Sigmoid colon (tissue), 7 donors: ENCODE measurements around the gene C11orf52. TPM values are rescaled to one million over a fixed set of nuclear protein-coding genes. Genes with fewer than 3 reads are reported as not detected.

Experiments
- DNase-seq: peaks from one replicate; pipeline ENCODE4 v3.0.0-alpha.2; 2019
- H3K27ac ChIP-seq, 4 donors: fragments of 200-600 bp; sonication (generic); one replicate each; pipeline ENCODE4 v1.5.1; 2016 to 2019; ENCODE audit warnings: mild to moderate bottlenecking in 1 of 4
- H3K27me3 ChIP-seq, 3 donors: fragments of 200-600 bp; sonication (generic); one replicate each; pipeline ENCODE4 v1.5.1; 2019; ENCODE audit warnings: mild to moderate bottlenecking in 1 of 3
- H3K36me3 ChIP-seq, 4 donors: fragments of 200-600 bp; sonication (generic); one replicate each; pipeline ENCODE4 v1.5.1; 2016 to 2019
- H3K4me1 ChIP-seq, 4 donors: fragments of 200-600 bp; sonication (generic); one replicate each; pipeline ENCODE4 v1.5.1; 2017 to 2019
- H3K4me3 ChIP-seq, 4 donors: fragments of 200-600 bp; sonication (generic); one replicate each; pipeline ENCODE4 v1.5.1; 2017 to 2019; ENCODE audit warnings: mild to moderate bottlenecking in 2 of 4, moderate library complexity in 1 of 4
- H3K9me3 ChIP-seq, 4 donors: fragments of 200-600 bp in 3 of 4; sonication (generic) in 3 of 4; one replicate each; pipeline versions ENCODE4 v1.5.1 to v1.6.1; 2013 to 2019
- EP300 ChIP-seq, 4 donors: sonication (generic); formaldehyde crosslinking; IDR thresholded peaks; one replicate each; pipeline ENCODE4 v1.6.1; 2017; ENCODE audit warnings: antibody characterized with exemption in 4 of 4
- POLR2A ChIP-seq, 2 donors: fragments of 450-650 bp; IDR thresholded peaks; one replicate each; pipeline ENCODE4 v1.6.1; 2016; ENCODE audit warnings: antibody characterized with exemption in 2 of 2, mild to moderate bottlenecking in 2 of 2, moderate library complexity in 2 of 2
- POLR2AphosphoS5 ChIP-seq, 4 donors: sonication (generic); formaldehyde crosslinking; IDR thresholded peaks; one replicate each; pipeline ENCODE4 v1.6.1; 2017; ENCODE audit warnings: antibody characterized with exemption in 4 of 4
- WGBS, 2 donors: extraction: QIAGEN DNeasy Blood & Tissue Kit; methylation state at CpG; one replicate each; pipeline ENCODE4 v1.1.7; 2013; 5-methylcytosine and 5-hydroxymethylcytosine counted together
- intact Hi-C: fragments of 100-400 bp; cut with DNase I; formaldehyde crosslinking; loops from one replicate; pipeline ENCODE4 v1.15.1; 2023
- polyA plus RNA-seq, 3 donors: library from polyadenylated mRNA; stranded (reverse); fragments of 200-250 nt; gene quantifications; one replicate each; pipeline ENCODE4 v1.2.3, GENCODE V29; 2013
- total RNA-seq, 4 donors: library from RNA; depleted of rRNA; stranded (reverse); fragments of >200 nt; gene quantifications; one replicate each; pipeline ENCODE4 v1.1.0, GENCODE V29; 2016
- TF ChIP-seq, protein P1 (sequence below), 4 experiments: fragments of 450-650 bp in 3 of 4; fragments of 200-600 bp in 1 of 4; IDR thresholded peaks; one replicate each; pipeline ENCODE4 v1.5.1; 2016 to 2019; ENCODE audit warnings: antibody characterized with exemption in 4 of 4, mild to moderate bottlenecking in 3 of 4, moderate library complexity in 2 of 4
- donor health status: healthy with polysubstance abuse.
- donor health status: Bipolar disorder and iron deficiency.
- donor health status: healthy.

The C11orf52 gene
- total and polyA plus RNA-seq, 7 donors = 3.9 to 17.8 (median 11.6) TPM; not detected in 3

DNA sequence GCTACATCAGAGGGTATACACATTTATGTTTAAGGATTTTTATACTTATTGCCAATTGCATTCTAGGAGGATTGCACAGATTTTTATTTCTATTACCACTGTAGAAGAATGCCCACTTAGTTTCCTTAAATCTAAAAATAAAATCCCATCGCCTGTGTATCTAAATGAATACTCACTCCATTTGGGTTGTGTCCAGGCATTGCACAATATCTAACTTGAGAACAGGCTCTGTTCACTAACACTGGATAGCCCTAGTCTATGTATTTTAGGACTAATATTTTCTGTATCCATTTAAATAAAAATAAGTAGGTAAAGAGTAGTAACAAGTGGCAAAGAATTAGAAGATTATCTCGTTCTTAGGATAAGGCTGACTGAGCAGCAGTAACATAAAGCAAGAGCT lies 4.1 kb downstream of the C11orf52 start:
- Histone ChIP-seq H3K4me1 (peaks cover 0 to 44% (median 39%) of the 10 kb centered on the region in 4 donors), H3K9me3 (no peaks in the 10 kb centered on the region), H3K27ac (peak overlapping the region; percentile 81 to 92 (median 88)), H3K36me3 (no peaks in the 10 kb centered on the region), H3K27me3 (no peaks in the 10 kb centered on the region), H3K4me3 (no peak overlapping the region)
- no peak for TF ChIP-seq POLR2A (IDR thresholded peaks at IDR 0.05)
- TF ChIP-seq, protein P1, sequence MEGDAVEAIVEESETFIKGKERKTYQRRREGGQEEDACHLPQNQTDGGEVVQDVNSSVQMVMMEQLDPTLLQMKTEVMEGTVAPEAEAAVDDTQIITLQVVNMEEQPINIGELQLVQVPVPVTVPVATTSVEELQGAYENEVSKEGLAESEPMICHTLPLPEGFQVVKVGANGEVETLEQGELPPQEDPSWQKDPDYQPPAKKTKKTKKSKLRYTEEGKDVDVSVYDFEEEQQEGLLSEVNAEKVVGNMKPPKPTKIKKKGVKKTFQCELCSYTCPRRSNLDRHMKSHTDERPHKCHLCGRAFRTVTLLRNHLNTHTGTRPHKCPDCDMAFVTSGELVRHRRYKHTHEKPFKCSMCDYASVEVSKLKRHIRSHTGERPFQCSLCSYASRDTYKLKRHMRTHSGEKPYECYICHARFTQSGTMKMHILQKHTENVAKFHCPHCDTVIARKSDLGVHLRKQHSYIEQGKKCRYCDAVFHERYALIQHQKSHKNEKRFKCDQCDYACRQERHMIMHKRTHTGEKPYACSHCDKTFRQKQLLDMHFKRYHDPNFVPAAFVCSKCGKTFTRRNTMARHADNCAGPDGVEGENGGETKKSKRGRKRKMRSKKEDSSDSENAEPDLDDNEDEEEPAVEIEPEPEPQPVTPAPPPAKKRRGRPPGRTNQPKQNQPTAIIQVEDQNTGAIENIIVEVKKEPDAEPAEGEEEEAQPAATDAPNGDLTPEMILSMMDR (IDR thresholded peaks at IDR 0.05) = no peak
- TF ChIP-seq POLR2AphosphoS5 (IDR thresholded peaks at IDR 0.05) = peak; percentile 40 to 67 (median 66)
- no peak for TF ChIP-seq EP300 (IDR thresholded peaks at IDR 0.05)
- 36 to 41% methylated on average over 2 of the region's 2 CpGs for WGBS, 2 donors
- intact Hi-C loops = no loop called here
- DNase-seq = peak; percentile 87

GRCh38 chr11:111923351-111923788 lies 4.7 kb downstream of the C11orf52 start:
- H3K4me3 ChIP-seq = no peak overlapping the region
- no peaks in the 10 kb centered on the region for H3K27me3 ChIP-seq
- no peaks in the 10 kb centered on the region for H3K36me3 ChIP-seq
- peak overlapping the region; percentile 81 to 92 (median 88) for H3K27ac ChIP-seq
- H3K9me3 ChIP-seq = no peaks in the 10 kb centered on the region
- H3K4me1 ChIP-seq = peaks cover 0 to 44% (median 39%) of the 10 kb centered on the region in 4 donors
- TF ChIP-seq POLR2A (IDR thresholded peaks at IDR 0.05) = no peak
- no peak for TF ChIP-seq EP300 (IDR thresholded peaks at IDR 0.05)
- no peak for TF ChIP-seq POLR2AphosphoS5 (IDR thresholded peaks at IDR 0.05)
- intact Hi-C loops = no loop called here
- 52 to 59% methylated on average over 5 of the region's 5 CpGs for WGBS, 2 donors
- DNase-seq = peak; percentile 59

DNA sequence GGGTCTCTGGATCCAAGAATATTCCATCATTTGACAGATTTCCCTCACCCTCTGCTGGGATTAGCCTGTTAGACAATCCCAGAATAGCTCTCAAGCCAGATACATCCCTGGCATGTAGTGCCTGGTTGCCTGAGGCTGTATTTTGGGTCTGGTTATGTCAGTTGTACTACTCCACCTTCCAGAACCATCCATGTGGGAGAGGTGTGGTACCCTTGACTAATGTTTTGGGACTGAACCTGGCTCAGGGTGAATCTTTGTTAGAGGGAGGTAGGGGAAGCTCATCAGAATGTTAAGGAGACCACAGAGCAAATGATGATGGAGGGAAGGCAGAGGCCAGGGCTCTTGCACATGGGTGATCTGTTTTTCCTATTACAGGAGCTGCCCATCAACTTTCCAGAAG lies 5.2 kb downstream of the C11orf52 start:
- Histone ChIP-seq H3K27me3 (no peaks in the 10 kb centered on the region), H3K4me3 (no peak overlapping the region), H3K27ac (peak overlapping the region; percentile 81 to 92 (median 88)), H3K9me3 (no peaks in the 10 kb centered on the region), H3K4me1 (peaks cover 0 to 44% (median 39%) of the 10 kb centered on the region in 4 donors), H3K36me3 (no peaks in the 10 kb centered on the region)
- peak; percentile 29 for DNase-seq
- intact Hi-C loops = no loop called here
- TF ChIP-seq POLR2A (IDR thresholded peaks at IDR 0.05) (no peak), POLR2AphosphoS5 (IDR thresholded peaks at IDR 0.05) (no peak), EP300 (IDR thresholded peaks at IDR 0.05) (no peak)
- TF ChIP-seq, protein P1 (IDR thresholded peaks at IDR 0.05) = no peak

DNA sequence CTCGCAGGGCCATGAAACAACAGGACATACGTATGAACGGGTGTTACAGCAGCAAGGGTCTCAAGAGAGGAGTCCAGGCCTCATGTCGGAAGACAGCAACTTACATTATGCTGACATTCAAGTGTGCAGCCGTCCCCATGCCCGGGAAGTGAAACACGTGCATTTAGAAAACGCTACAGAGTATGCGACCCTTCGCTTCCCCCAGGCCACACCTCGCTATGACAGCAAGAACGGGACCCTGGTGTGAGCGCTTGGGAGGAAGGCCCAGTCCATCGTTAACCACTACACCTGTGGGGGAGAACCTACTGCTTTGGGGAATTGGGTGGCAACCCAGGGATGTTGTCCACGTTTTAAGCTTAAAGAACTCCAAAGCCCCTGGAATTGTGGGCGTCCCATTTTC lies 7.2 kb downstream of the C11orf52 start:
- H3K4me3 ChIP-seq = peak overlapping the region in 2 of 4 donors; percentile 44 to 45
- H3K36me3 ChIP-seq = no peaks in the 10 kb centered on the region
- DNase-seq = peak; percentile 63
- H3K27me3 ChIP-seq = no peaks in the 10 kb centered on the region
- intact Hi-C loops = loop anchor here (2.0 kb wide), 1 partner anchor 47 kb away; the partner anchor contains the start of genes CFAP68 and FDXACB1
- TF ChIP-seq POLR2AphosphoS5 (IDR thresholded peaks at IDR 0.05) (no peak), POLR2A (IDR thresholded peaks at IDR 0.05) (no peak), EP300 (IDR thresholded peaks at IDR 0.05) (no peak)
- TF ChIP-seq, protein P1 (IDR thresholded peaks at IDR 0.05) = no peak
- H3K9me3 ChIP-seq = no peaks in the 10 kb centered on the region
- H3K4me1 ChIP-seq = peaks cover 0 to 44% (median 37%) of the 10 kb centered on the region in 4 donors
- H3K27ac ChIP-seq = peak overlapping the region; percentile 87 to 92 (median 88)
- 96 to 97% methylated on average over 16 of the region's 16 CpGs for WGBS, 2 donors

DNA sequence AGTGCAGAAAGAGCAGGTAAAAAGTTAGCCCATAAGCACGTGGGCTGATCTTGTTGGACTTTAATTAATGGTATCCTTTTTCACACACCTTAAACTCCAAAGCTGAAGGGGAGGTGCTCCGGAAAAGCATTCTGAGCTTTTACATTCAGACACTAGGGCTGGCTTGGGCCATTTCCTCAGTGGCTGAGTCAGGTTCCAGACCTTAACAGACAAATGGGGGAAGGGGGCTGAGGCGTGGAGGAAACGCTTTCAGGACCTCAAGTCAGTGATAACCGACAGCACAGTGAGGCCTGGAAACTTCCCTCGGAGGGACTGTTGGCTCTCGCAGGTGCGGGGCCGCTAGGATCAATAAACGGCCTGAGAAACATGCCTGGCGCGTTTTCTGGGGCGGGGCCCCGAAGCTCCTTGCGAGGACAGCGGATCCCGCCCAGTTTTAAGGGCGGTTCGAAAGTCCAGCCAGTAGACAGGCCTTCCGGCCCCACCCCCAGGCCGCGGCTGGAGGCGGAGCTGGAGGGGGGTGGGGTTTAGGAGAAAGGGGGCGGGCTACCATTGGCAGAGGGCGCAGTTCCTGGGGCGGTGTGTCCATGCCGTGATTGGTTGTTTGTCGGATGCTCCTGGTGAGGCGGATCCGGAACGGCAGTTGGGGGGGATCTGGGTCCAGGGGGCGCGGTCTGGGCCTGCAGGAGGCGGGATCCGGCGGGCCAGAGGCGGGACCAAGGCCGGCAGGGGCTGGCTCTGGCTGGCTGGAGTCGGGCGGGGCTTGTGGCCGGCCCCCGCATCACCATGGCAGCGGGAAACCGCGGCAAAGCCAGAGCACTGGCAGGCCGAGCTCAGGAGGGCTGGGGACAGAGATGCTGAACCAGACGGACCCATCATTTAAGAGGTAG lies 8.0 kb downstream of the C11orf52 start:
- Histone ChIP-seq H3K9me3 (no peaks in the 10 kb centered on the region), H3K27ac (peak overlapping the region; percentile 87 to 92 (median 88)), H3K4me3 (peak overlapping the region; percentile 15 to 45 (median 40)), H3K36me3 (no peaks in the 10 kb centered on the region), H3K4me1 (peaks cover 0 to 43% (median 38%) of the 10 kb centered on the region in 4 donors), H3K27me3 (no peaks in the 10 kb centered on the region)
- WGBS, 2 donors = 1% methylated on average over 47 of the region's 47 CpGs
- DNase-seq = peak; percentile 98
- TF ChIP-seq POLR2AphosphoS5 (IDR thresholded peaks at IDR 0.05) (peak; percentile 77 to 84 (median 82)), POLR2A (IDR thresholded peaks at IDR 0.05) (peak; percentile 69 to 76), EP300 (IDR thresholded peaks at IDR 0.05) (peak in 2 of 4 donors; percentile 41 to 46)
- TF ChIP-seq, protein P1 (IDR thresholded peaks at IDR 0.05) = peak in 1 of 4 experiments; percentile 30
- intact Hi-C loops = loop anchor here (2.0 kb wide), 1 partner anchor 48 kb away; the partner anchor contains the start of genes CFAP68 and FDXACB1
